ENCODE data around the gene KLK11.
"Not testable (repeated sequence)": the region's sequence is repeated elsewhere in the genome, so short reads cannot be mapped to it uniquely, and the experiment has no call there.

The KLK11 gene

GRCh38 chr19:51012661-51013190 lies 13.7 kb downstream of the KLK11 start:
- intact Hi-C loops (cut with DNase I), result no loop called here
- DNase-seq, result no peak

GRCh38 chr19:51010066-51010795 lies 16.2 kb downstream of the KLK11 start:
- intact Hi-C loops (cut with DNase I), result no loop called here
- no peak for DNase-seq

GRCh38 chr19:51009061-51009891 lies 17.1 kb downstream of the KLK11 start:
- DNase-seq, result no peak
- intact Hi-C loops (cut with DNase I), result no loop called here

GRCh38 chr19:51007488-51007887 lies 18.9 kb downstream of the KLK11 start:
- intact Hi-C loops (cut with DNase I), result no loop called here

GRCh38 chr19:51006406-51006805 lies 20.0 kb downstream of the KLK11 start:
- intact Hi-C loops (cut with DNase I), result no loop called here
- DNase-seq, result no peak

More at GRCh38 chr19:51007488-51007887, 18.9 kb downstream of the KLK11 start:
- DNase-seq, result no peak

GRCh38 chr19:51005248-51005647 lies 21.2 kb downstream of the KLK11 start:
- intact Hi-C loops (cut with DNase I), result no loop called here
- no peak for DNase-seq

GRCh38 chr19:51003316-51003715 lies 23.1 kb downstream of the KLK11 start:
- intact Hi-C loops (cut with DNase I), result no loop called here
- no peak for DNase-seq

GRCh38 chr19:51002542-51003311 lies 23.7 kb downstream of the KLK11 start:
- intact Hi-C loops (cut with DNase I), result no loop called here
- peak in 1 of 42 donors; percentile 5 for DNase-seq

GRCh38 chr19:51002089-51002532 lies 24.3 kb downstream of the KLK11 start:
- DNase-seq, result no peak
- intact Hi-C loops (cut with DNase I), result no loop called here

GRCh38 chr19:51001515-51001914 lies 24.9 kb downstream of the KLK11 start, which contains the start of gene KLK8:
Gene KLK8, minus strand, starts transcription at chr19:51001604. Its CDS starts 437 bp downstream, at chr19:51001167.
- intact Hi-C loops (cut with DNase I), result no loop called here
- DNase-seq, result no peak

GRCh38 chr19:51000981-51001380 lies 25.4 kb downstream of the KLK11 start:
- intact Hi-C loops (cut with DNase I), result no loop called here

GRCh38 chr19:51000426-51000825 lies 26.0 kb downstream of the KLK11 start:
- intact Hi-C loops (cut with DNase I), result no loop called here
- DNase-seq, result no peak

More at GRCh38 chr19:51000981-51001380, 25.4 kb downstream of the KLK11 start:
- no peak for DNase-seq

GRCh38 chr19:50998686-50999085 lies 27.7 kb downstream of the KLK11 start:
- no peak for DNase-seq
- intact Hi-C loops (cut with DNase I), result no loop called here

GRCh38 chr19:50998061-50998460 lies 28.4 kb downstream of the KLK11 start:
- no peak for DNase-seq
- intact Hi-C loops (cut with DNase I), result no loop called here

- DNase-seq, result no peak
- intact Hi-C loops (cut with DNase I), result no loop called here
Observed at GRCh38 chr19:50994129-50994528, 32.3 kb downstream of the KLK11 start.

GRCh38 chr19:50992666-50993035 lies 33.8 kb downstream of the KLK11 start:
- intact Hi-C loops (cut with DNase I), result no loop called here
- no peak for DNase-seq

- intact Hi-C loops (cut with DNase I); DNase-seq: not testable (repeated sequence)
Observed at GRCh38 chr19:50984416-50984815, 42.0 kb downstream of the KLK11 start.

- intact Hi-C loops (cut with DNase I), result no loop called here
- no peak for DNase-seq
Observed at GRCh38 chr19:50983625-50984292, 42.7 kb downstream of the KLK11 start, which contains the start of gene KLK7. Gene KLK7, minus strand, starts transcription at chr19:50983917. Its CDS starts 1,518 bp downstream, at chr19:50982399.

- no peak for DNase-seq
- intact Hi-C loops (cut with DNase I), result no loop called here
Observed at GRCh38 chr19:50982186-50982585, 44.2 kb downstream of the KLK11 start.

All from head of caudate nucleus (tissue), 42 donors.